HG03025 (cell line): ENCODE measurements around the gene SBNO2.

Experiments
- ATAC-seq: cut with Tn5 transposase; IDR thresholded peaks from one replicate; pipeline ENCODE4 v1.9.1; 2021; ENCODE audit warnings: mild to moderate bottlenecking, moderate library complexity; ENCODE audit not compliant: unreplicated experiment, low FRiP score

Gene SBNO2

DNA sequence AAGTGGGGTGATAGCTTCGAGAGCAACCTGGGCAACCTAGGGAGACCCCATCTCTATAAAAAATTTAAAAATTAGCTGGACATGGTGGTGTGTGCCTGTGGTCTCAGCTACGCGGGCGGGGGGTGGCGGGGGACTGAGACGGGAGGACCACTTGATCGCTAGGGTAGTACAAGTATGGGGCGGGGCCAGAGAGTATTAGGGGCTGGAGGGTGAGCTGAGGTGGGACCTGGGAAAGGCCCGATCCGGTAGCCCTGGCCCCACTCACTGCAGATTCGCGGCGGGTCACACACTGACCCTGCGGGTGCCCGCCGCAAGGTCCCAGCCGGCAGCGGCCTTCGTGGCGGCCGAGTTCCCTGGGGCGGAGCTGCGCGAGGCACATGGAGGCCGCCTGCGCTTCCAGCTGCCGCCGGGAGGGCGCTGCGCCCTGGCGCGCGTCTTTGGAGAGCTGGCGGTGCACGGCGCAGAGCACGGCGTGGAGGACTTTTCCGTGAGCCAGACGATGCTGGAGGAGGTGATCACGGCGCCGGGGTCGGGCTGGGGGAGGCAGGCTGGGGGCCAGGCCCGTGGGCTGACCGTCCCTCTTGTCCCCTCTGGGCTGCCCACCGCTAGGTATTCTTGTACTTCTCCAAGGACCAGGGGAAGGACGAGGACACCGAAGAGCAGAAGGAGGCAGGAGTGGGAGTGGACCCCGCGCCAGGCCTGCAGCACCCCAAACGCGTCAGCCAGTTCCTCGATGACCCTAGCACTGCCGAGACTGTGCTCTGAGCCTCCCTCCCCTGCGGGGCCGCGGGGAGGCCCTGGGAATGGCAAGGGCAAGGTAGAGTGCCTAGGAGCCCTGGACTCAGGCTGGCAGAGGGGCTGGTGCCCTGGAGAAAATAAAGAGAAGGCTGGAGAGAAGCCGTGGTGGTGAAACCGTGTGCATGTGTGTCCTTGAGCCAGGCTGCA lies 109.1 kb downstream of the SBNO2 start:
- no peak for ATAC-seq

DNA sequence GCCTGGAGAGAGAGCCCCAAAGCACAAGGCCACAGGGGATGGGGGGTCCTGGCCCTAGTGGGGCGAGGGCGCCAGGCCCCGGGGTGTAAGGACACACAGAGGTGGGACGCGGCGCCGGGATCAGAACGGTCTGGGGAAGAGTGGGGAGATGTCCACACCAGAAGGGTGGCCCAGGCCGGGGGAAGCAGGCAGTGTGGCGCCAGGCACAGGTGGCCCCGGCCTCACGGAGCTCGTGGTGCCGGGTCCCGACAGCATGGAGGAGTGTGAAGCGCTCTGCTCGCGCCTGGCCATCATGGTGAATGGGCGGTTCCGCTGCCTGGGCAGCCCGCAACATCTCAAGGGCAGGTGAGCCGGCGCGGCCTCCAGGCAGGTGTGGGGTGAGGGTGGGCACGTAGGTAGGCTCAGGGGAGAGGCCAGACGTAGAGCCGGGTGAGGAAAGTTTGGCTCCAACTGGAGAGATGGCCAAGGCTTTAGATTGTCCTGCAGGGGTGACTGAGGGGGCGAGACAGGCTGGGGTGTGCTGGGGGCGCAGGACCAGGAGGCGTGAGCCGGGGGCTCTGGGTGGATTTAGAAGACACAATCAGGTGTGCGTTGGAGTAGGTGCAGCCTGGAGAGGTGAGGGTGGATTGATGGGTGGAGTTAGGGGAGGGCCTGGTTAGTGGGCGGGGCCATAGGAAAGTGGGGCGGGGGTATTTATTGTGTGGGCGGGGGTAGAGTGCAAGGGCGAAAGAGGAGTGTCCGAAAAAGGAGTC lies 110.0 kb downstream of the SBNO2 start:
- ATAC-seq = no peak

DNA sequence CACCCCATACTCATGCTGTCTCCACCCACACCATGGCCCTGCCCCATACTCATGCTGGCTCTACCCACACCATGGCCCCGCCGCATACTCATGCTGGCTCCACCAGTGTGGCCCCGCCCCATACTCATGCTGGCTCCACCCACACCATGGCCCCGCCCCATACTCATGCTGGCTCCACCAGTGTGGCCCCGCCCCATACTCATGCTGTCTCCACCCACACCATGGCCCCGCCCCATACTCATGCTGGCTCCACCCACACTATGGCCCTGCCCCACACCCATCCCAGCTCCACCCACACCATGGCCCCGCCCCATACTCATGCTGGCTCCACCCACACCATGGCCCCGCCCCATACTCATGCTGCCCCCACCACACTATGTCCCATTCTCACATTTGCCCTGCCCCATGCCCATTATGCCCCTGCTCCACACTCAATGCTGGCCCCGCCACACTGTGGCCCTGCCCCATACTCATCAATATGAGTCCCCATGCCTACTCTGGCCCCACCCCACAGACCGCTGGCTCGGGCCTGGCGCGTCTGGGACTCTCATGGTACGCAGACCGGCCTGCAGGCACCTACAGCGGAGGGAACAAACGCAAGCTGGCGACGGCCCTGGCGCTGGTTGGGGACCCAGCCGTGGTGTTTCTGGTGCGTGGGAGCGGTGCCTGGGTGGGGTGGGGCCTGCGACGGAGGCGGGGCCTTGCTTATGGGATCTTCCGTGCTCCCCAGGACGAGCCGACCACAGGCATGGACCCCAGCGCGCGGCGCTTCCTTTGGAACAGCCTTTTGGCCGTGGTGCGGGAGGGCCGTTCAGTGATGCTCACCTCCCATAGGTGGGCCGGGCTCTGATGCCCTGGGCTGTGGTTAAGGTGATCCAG lies 110.8 kb downstream of the SBNO2 start:
- no peak for ATAC-seq

DNA sequence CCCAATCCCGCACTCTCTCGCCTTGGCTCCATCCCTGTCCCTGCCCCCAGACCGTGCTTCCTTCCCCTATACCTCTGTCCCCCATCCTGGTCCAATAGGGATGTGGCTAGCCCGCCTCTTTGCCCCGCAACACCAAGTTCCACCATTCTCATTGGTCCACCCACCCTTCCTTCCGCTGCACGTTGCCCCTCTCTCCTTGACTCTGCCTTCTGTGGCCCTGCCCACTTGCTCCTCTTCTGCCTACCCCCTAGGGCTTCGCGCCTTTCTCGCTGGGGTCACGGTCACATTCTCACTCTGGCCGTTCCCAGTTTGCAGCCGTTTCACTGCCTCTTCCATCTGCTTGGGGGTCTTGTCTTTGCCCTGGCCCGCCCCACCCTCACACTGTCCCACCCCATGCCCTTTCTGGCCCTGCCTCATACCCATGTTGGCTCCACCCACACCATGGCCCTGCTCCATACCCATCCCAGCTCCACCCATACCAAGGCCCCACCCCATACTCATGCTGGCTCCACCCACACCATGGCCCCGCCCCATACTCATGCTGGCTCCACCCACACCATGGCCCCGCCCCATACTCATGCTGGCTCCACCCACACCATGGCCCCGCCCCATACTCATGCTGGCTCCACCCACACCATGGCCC lies 111.6 kb downstream of the SBNO2 start:
- no peak for ATAC-seq

DNA sequence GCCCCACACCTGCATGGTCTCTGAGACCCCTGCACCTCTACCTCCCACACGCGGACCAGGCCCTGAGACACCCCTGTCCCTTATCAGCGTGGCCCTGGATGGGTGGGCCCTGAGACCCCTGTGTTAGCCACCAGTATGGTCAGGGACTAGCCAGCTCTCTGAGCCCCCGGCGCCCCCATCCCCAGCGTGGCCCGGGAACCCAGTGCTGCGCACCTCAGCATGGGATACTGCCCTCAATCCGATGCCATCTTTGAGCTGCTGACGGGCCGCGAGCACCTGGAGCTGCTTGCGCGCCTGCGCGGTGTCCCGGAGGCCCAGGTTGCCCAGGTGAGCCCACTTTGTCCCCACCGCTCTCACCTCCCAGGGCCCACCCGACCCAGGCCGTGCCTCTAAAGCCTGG lies 112.1 kb downstream of the SBNO2 start:
- no peak for ATAC-seq

DNA sequence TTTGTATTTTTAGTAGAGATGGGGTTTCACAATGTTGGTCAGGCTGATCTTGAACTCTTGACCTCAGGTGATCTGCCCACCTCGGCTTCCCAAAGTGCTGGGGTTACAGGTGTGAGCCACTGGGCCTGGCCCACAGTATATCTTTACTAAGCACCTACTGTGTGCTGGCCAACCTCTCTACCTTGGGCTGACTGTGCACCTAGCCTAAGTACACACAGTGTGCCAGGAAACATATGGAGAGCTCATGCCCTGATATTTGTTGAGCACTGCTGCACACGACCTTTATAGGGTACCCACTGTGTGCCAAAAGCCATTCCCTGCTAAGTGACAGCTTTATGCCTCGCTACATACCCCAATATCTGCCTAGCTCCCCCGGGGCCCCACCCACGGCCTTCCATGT lies 113.4 kb downstream of the SBNO2 start:
- ATAC-seq = no peak

DNA sequence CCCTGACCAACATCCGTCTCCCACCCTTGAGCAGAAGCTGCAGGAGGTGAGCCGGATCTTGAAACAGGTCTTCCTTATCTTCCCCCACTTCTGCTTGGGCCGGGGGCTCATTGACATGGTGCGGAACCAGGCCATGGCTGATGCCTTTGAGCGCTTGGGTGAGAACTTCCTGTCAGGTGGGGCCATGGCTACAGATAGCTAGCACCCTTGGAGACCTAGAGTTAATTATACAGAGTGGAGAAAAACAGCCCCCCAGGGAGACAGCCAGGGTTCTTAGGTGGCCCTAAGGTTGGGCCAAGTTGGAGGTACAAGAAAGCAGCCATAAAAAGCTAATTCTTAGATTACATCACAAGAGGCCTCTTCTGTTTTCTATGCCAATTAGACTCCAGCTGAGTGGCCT lies 116.0 kb downstream of the SBNO2 start:
- ATAC-seq = no peak
